NT2/D1 (cell line): Measurements from ENCODE around the gene PDGFRA.

ENCODE experiments used
- SUZ12 ChIP-seq: IDR thresholded peaks from 2 replicates; pipeline ENCODE4 v1.6.1; 2011; ENCODE audit not compliant: insufficient read length, insufficient read depth; ENCODE audit errors: extremely low read depth
- YY1 ChIP-seq: IDR thresholded peaks from 2 replicates; pipeline ENCODE4 v1.6.1; 2011; ENCODE audit not compliant: insufficient read length, insufficient read depth

GRCh38 chr4:54231768-54232688 lies 2.9 kb downstream of the PDGFRA start:
- TF ChIP-seq SUZ12 (no peak), YY1 (no peak)
